Liver (tissue), 9 donors: ENCODE data around the gene FBXW7. TPM values are rescaled to one million over a fixed set of nuclear protein-coding genes. Genes with fewer than 3 reads are reported as not detected.

Source experiments
- DNase-seq: peaks from one replicate; pipeline ENCODE4 v3.0.0-alpha.2; 2017; ENCODE audit warnings: low spot score
- H3K27ac ChIP-seq, 2 donors: one replicate each; pipeline ENCODE4 v1.7.0; 2013; ENCODE audit warnings: inconsistent platforms in 2 of 2, low read length in 2 of 2, control low read depth in 1 of 2, low read depth in 1 of 2, mild to moderate bottlenecking in 1 of 2
- H3K27me3 ChIP-seq, 4 donors: one replicate each; pipeline versions ENCODE4 v1.6.1 to v1.7.0; 2013; ENCODE audit warnings: low read length in 3 of 4, inconsistent platforms in 1 of 4, mild to moderate bottlenecking in 1 of 4, moderate library complexity in 1 of 4; ENCODE audit not compliant: control insufficient read depth in 4 of 4, insufficient read depth in 4 of 4
- H3K36me3 ChIP-seq, 4 donors: one replicate each; pipeline versions ENCODE4 v1.6.1 to v1.7.0; 2013; ENCODE audit warnings: low read length in 3 of 4, mild to moderate bottlenecking in 3 of 4, low read depth in 1 of 4, moderate library complexity in 1 of 4; ENCODE audit not compliant: control insufficient read depth in 4 of 4, insufficient read depth in 3 of 4
- H3K4me1 ChIP-seq, 4 donors: one replicate each; pipeline versions ENCODE4 v1.6.1 to v1.7.0; 2013; ENCODE audit warnings: low read length in 3 of 4, mild to moderate bottlenecking in 3 of 4, moderate library complexity in 1 of 4; ENCODE audit not compliant: control insufficient read depth in 4 of 4, insufficient read depth in 4 of 4
- H3K4me3 ChIP-seq, 3 donors: one replicate each; pipeline versions ENCODE4 v1.6.1 to v1.7.0; 2013; ENCODE audit warnings: low read length in 3 of 3, control low read depth in 1 of 3, low read depth in 1 of 3, mild to moderate bottlenecking in 1 of 3
- H3K9ac ChIP-seq, 2 donors: one replicate each; pipeline ENCODE4 v1.7.0; 2013; ENCODE audit warnings: low read length in 2 of 2, mild to moderate bottlenecking in 2 of 2, moderate library complexity in 2 of 2, control low read depth in 1 of 2, low read depth in 1 of 2
- H3K9me3 ChIP-seq, 4 donors: one replicate each; pipeline versions ENCODE4 v1.6.1 to v1.7.0; 2013; ENCODE audit warnings: low read length in 3 of 4; ENCODE audit not compliant: control insufficient read depth in 4 of 4
- EGR1 ChIP-seq, 2 donors: IDR thresholded peaks; 2 replicates each; pipeline ENCODE4 v1.6.1; 2016 to 2018; ENCODE audit warnings: antibody characterized with exemption in 2 of 2, low read depth in 2 of 2
- FOXA1 ChIP-seq: IDR thresholded peaks from 2 replicates; pipeline ENCODE4 v1.6.1; 2016; ENCODE audit warnings: antibody characterized with exemption
- FOXA2 ChIP-seq: IDR thresholded peaks from 2 replicates; pipeline ENCODE4 v1.6.1; 2016; ENCODE audit warnings: antibody characterized with exemption
- GABPA ChIP-seq, 2 donors: IDR thresholded peaks in 1 of 2; conservative IDR thresholded peaks in 1 of 2; 2 replicates each; pipeline ENCODE4 v1.6.1; 2016; ENCODE audit warnings: antibody characterized with exemption in 2 of 2, mild to moderate bottlenecking in 1 of 2, moderate library complexity in 1 of 2
- HNF4A ChIP-seq, 2 donors: conservative IDR thresholded peaks; 2 replicates each; pipeline ENCODE4 v1.6.1; 2016; ENCODE audit warnings: antibody characterized with exemption in 2 of 2, mild to moderate bottlenecking in 2 of 2
- HNF4G ChIP-seq: IDR thresholded peaks from 2 replicates; pipeline ENCODE4 v1.6.1; 2016; ENCODE audit warnings: antibody characterized with exemption
- JUND ChIP-seq, 2 donors: IDR thresholded peaks; 2 replicates each; pipeline ENCODE4 v1.6.1; 2016; ENCODE audit warnings: antibody characterized with exemption in 2 of 2
- NR2F2 ChIP-seq: IDR thresholded peaks from 2 replicates; pipeline ENCODE4 v1.6.1; 2016; ENCODE audit warnings: antibody characterized with exemption
- RXRA ChIP-seq, 2 donors: IDR thresholded peaks; 2 replicates each; pipeline ENCODE4 v1.6.1; 2017 to 2018; ENCODE audit warnings: antibody characterized with exemption in 2 of 2, mild to moderate bottlenecking in 1 of 2
- SP1 ChIP-seq: IDR thresholded peaks from 2 replicates; pipeline ENCODE4 v1.6.1; 2018; ENCODE audit warnings: antibody characterized with exemption, mild to moderate bottlenecking
- TAF1 ChIP-seq: conservative IDR thresholded peaks from 2 replicates; pipeline ENCODE4 v1.6.1; 2016; ENCODE audit warnings: antibody characterized with exemption, mild to moderate bottlenecking
- YY1 ChIP-seq: IDR thresholded peaks from 2 replicates; pipeline ENCODE4 v1.6.1; 2016; ENCODE audit warnings: antibody characterized with exemption, mild to moderate bottlenecking
- polyA plus RNA-seq, 2 donors: library from polyadenylated mRNA; stranded (reverse) in 1 of 2; unstranded in 1 of 2; fragments of 200-250 nt in 1 of 2; fragments of >200 nt in 1 of 2; fragmentation: Nextera tagmentation in 1 of 2; extraction: Ambion mirVana in 1 of 2; gene quantifications; one replicate each; pipeline versions ENCODE4 v1.2.1 to v1.2.3, GENCODE V29; 2013 to 2015
- total RNA-seq, 2 donors: library from RNA; depleted of rRNA; stranded (reverse); fragments of >200 nt; gene quantifications; one replicate each; pipeline ENCODE4 v1.2.3, GENCODE V29; 2014
- TF ChIP-seq, protein P1 (sequence below): IDR thresholded peaks from 2 replicates; pipeline ENCODE4 v1.6.1; 2016; ENCODE audit warnings: antibody characterized with exemption, mild to moderate bottlenecking
- TF ChIP-seq, protein P2 (sequence below): fragments of 150-350 bp; IDR thresholded peaks from 2 replicates; pipeline ENCODE4 v1.5.1; 2017; ENCODE audit warnings: improper control_type of control experiment, low read depth, low read length; ENCODE audit not compliant: missing input control
- TF ChIP-seq, protein P3 (sequence below): IDR thresholded peaks from 2 replicates; pipeline ENCODE4 v1.6.1; 2016; ENCODE audit warnings: antibody characterized with exemption
- TF ChIP-seq, protein P4 (sequence below): IDR thresholded peaks from 2 replicates; pipeline ENCODE4 v1.6.1; 2016; ENCODE audit warnings: antibody characterized with exemption
- TF ChIP-seq, protein P5 (sequence below): IDR thresholded peaks from 2 replicates; pipeline ENCODE4 v1.6.1; 2016; ENCODE audit warnings: antibody characterized with exemption
- donor health status: healthy.
- donor health status: healthy.
- donor health status: healthy.
- donor health status: healthy.
- donor health status: healthy.

FBXW7 gene
- total and polyA plus RNA-seq, 4 donors, result 4.0 to 56.9 (median 16.1) TPM

DNA sequence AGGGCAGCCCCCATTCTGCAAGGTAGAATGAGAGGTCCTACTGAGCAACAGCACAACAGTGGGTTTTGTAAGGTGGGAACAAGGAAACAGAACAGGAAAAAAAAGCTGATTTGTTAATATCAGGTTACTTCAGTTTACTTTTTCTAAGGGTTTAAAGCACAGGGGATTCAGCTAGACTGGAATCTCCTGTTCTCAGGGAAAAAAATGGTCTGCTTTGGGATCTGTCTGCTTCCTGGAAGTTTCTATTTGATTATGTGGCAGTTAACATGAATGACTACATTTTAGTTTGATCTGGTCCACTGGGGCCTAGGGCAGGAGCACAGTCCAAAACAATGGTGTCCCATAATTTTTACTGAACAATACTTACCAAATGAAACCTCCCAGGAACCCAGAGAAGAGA is 104.6 kb downstream of the FBXW7 start:
- Histone ChIP-seq H3K27me3 (no peaks in the 10 kb centered on the region), H3K4me3 (no peak overlapping the region), H3K27ac (no peak overlapping the region), H3K36me3 (no peaks in the 10 kb centered on the region), H3K4me1 (no peaks in the 10 kb centered on the region), H3K9me3 (no peaks in the 10 kb centered on the region), H3K9ac (no peak overlapping the region)
- TF ChIP-seq, protein P1, sequence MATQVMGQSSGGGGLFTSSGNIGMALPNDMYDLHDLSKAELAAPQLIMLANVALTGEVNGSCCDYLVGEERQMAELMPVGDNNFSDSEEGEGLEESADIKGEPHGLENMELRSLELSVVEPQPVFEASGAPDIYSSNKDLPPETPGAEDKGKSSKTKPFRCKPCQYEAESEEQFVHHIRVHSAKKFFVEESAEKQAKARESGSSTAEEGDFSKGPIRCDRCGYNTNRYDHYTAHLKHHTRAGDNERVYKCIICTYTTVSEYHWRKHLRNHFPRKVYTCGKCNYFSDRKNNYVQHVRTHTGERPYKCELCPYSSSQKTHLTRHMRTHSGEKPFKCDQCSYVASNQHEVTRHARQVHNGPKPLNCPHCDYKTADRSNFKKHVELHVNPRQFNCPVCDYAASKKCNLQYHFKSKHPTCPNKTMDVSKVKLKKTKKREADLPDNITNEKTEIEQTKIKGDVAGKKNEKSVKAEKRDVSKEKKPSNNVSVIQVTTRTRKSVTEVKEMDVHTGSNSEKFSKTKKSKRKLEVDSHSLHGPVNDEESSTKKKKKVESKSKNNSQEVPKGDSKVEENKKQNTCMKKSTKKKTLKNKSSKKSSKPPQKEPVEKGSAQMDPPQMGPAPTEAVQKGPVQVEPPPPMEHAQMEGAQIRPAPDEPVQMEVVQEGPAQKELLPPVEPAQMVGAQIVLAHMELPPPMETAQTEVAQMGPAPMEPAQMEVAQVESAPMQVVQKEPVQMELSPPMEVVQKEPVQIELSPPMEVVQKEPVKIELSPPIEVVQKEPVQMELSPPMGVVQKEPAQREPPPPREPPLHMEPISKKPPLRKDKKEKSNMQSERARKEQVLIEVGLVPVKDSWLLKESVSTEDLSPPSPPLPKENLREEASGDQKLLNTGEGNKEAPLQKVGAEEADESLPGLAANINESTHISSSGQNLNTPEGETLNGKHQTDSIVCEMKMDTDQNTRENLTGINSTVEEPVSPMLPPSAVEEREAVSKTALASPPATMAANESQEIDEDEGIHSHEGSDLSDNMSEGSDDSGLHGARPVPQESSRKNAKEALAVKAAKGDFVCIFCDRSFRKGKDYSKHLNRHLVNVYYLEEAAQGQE, result no peak
- TF ChIP-seq HNF4G (no peak), SP1 (no peak), FOXA1 (no peak), TAF1 (no peak), JUND (IDR thresholded peaks at IDR 0.05) (no peak), NR2F2 (no peak), YY1 (no peak), EGR1 (IDR thresholded peaks at IDR 0.05; ENCODE audit: low read depth in 2 of 2) (no peak), HNF4A (conservative IDR thresholded peaks at IDR 0.05) (no peak), GABPA (IDR thresholded peaks at IDR 0.05 in 1 of 2, conservative IDR thresholded peaks at IDR 0.05 in 1 of 2) (no peak), FOXA2 (no peak), RXRA (IDR thresholded peaks at IDR 0.05) (no peak)
- TF ChIP-seq, protein P2, sequence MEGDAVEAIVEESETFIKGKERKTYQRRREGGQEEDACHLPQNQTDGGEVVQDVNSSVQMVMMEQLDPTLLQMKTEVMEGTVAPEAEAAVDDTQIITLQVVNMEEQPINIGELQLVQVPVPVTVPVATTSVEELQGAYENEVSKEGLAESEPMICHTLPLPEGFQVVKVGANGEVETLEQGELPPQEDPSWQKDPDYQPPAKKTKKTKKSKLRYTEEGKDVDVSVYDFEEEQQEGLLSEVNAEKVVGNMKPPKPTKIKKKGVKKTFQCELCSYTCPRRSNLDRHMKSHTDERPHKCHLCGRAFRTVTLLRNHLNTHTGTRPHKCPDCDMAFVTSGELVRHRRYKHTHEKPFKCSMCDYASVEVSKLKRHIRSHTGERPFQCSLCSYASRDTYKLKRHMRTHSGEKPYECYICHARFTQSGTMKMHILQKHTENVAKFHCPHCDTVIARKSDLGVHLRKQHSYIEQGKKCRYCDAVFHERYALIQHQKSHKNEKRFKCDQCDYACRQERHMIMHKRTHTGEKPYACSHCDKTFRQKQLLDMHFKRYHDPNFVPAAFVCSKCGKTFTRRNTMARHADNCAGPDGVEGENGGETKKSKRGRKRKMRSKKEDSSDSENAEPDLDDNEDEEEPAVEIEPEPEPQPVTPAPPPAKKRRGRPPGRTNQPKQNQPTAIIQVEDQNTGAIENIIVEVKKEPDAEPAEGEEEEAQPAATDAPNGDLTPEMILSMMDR, result no peak
- TF ChIP-seq, protein P3, sequence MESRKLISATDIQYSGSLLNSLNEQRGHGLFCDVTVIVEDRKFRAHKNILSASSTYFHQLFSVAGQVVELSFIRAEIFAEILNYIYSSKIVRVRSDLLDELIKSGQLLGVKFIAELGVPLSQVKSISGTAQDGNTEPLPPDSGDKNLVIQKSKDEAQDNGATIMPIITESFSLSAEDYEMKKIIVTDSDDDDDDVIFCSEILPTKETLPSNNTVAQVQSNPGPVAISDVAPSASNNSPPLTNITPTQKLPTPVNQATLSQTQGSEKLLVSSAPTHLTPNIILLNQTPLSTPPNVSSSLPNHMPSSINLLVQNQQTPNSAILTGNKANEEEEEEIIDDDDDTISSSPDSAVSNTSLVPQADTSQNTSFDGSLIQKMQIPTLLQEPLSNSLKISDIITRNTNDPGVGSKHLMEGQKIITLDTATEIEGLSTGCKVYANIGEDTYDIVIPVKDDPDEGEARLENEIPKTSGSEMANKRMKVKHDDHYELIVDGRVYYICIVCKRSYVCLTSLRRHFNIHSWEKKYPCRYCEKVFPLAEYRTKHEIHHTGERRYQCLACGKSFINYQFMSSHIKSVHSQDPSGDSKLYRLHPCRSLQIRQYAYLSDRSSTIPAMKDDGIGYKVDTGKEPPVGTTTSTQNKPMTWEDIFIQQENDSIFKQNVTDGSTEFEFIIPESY, result no peak
- TF ChIP-seq, protein P4, sequence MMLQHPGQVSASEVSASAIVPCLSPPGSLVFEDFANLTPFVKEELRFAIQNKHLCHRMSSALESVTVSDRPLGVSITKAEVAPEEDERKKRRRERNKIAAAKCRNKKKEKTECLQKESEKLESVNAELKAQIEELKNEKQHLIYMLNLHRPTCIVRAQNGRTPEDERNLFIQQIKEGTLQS, result no peak
- TF ChIP-seq, protein P5, sequence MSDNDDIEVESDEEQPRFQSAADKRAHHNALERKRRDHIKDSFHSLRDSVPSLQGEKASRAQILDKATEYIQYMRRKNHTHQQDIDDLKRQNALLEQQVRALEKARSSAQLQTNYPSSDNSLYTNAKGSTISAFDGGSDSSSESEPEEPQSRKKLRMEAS, result no peak
- DNase-seq, result no peak

DNA sequence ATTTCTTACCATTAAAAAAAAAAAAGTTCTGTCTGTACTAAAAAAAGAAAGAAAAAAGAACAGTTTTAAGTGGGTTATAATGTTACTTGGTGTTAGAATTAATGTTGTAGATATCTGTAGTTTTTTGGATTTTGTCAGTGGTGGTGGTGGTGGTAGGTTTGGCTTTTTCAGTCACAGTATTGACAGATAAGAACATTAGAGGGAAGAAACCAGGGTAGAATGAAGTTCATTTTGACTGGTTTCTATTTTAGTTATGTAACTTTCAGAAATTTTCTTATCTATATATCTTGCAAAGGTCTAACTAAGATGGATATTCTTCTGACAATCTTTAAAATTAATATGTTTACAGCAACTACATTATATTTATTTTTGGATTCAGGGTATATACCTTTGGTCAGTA is 105.4 kb downstream of the FBXW7 start:
- H3K27me3 ChIP-seq, result no peaks in the 10 kb centered on the region
- H3K9ac ChIP-seq, result no peak overlapping the region
- no peak for DNase-seq
- H3K9me3 ChIP-seq, result no peaks in the 10 kb centered on the region
- H3K4me3 ChIP-seq, result no peak overlapping the region
- no peak for TF ChIP-seq TAF1
- no peak for TF ChIP-seq HNF4A (conservative IDR thresholded peaks at IDR 0.05)
- H3K4me1 ChIP-seq, result no peaks in the 10 kb centered on the region
- H3K27ac ChIP-seq, result no peak overlapping the region
- H3K36me3 ChIP-seq, result no peaks in the 10 kb centered on the region
